ENCODE results near the gene FOXS1. TPM values are rescaled to one million over a fixed set of nuclear protein-coding genes. Genes with fewer than 3 reads are reported as not detected.
A peak's percentile ranks its signal among the peaks of the same experiment; 100 is the strongest.

Gene FOXS1
- total and polyA plus RNA-seq, 10 of the 15 experiments (the other 5 are each of a cell fraction or from before 2014, with no cell fraction given): not detected

DNA sequence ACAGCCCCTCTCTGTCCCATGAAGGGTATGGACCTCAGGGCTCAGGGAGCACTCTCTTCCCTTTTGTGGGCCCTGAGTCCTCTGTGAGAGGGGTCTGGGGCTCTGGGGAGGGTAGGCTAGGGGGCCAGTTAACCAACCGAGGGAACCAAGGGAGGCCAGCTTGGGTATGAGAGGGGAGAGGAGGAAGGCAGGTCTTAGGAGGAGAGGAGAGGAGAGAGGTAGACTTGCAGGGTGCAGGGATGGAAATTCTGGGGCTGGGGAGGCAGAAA is 24.2 kb upstream of the FOXS1 start:
- no peaks in the 10 kb centered on the region for H3K9me3 ChIP-seq (replicated peaks; ENCODE audit: control insufficient read depth, insufficient read depth, low read length)
- in situ Hi-C loops (cut with MboI): no loop called here
- H2AFZ ChIP-seq (ENCODE audit: control insufficient read depth, low read depth, low read length): peak overlapping the region; percentile 50; the same call in 1 of the 2 replicates
- ChIA-PET POLR2A (interaction anchor here (1.2 to 6.1 kb wide), 5 partner anchors 10 to 81 kb away, joined by 3 to 31 read pairs (median 6); no protein-coding TSS in a partner anchor), SMC1A (ENCODE audit: uncharacterized antibody, unreplicated experiment) (interaction anchor here (2.0 to 4.2 kb wide), 6 partner anchors 26 to 162 kb away, joined by 4 to 16 read pairs (median 12); partner anchors contain the start of gene PDRG1), CTCF (interaction anchor here (1.2 to 3.3 kb wide), 4 partner anchors 16 to 53 kb away, joined by 3 to 22 read pairs (median 4); no protein-coding TSS in a partner anchor), RAD21 (ENCODE audit: unreplicated experiment) (interaction anchor here (1.1 to 3.6 kb wide), 3 partner anchors 11 to 82 kb away, joined by 3 to 26 read pairs (median 6); partner anchors contain the start of gene PDRG1)
- H3K36me3 ChIP-seq (ENCODE audit: control insufficient read depth in 2 of 2, insufficient read depth in 2 of 2, low read length in 1 of 2): no peaks in the 10 kb centered on the region
- peaks cover 6 to 13% of the 10 kb centered on the region in 2 experiments for H3K27me3 ChIP-seq (replicated peaks in 1 of 2; ENCODE audit: control insufficient read depth in 2 of 2, insufficient read depth in 2 of 2, low read length in 1 of 2)
- no TSS peak for BruUV-seq (replicated peaks)
- no CpG with 5 or more reads among the region's 1 CpG for WGBS (ENCODE audit: insufficient coverage, insufficient replicate concordance, low lambda C conversion rate, missing lambda C conversion rate)
- DNase-seq (ENCODE audit: low read depth, low spot score): no peak
- intact Hi-C loops (cut with micrococcal nuclease; ENCODE audit: unreplicated experiment): no loop called here
- H3K27ac ChIP-seq (ENCODE audit: control insufficient read depth, insufficient read depth): no peak overlapping the region
- H3K4me3 ChIP-seq: no peak overlapping the region
- no peak for ATAC-seq
- no peaks in the 10 kb centered on the region for H3K79me2 ChIP-seq (ENCODE audit: control insufficient read depth, insufficient read depth, low read length)
- H4K20me1 ChIP-seq (ENCODE audit: control insufficient read depth, insufficient read depth): no peaks in the 10 kb centered on the region
- FAIRE-seq: no peak
- peak overlapping the region; percentile 69 for H3K4me2 ChIP-seq (ENCODE audit: control insufficient read depth, insufficient read depth)
- H3K9ac ChIP-seq (ENCODE audit: control insufficient read depth, insufficient read depth, low read length): no peak overlapping the region
- peaks cover 13% of the 10 kb centered on the region for H3K4me1 ChIP-seq (ENCODE audit: control insufficient read depth, insufficient read depth, low read length)
- TF ChIP-seq HCFC1 (IDR thresholded peaks at IDR 0.05; ENCODE audit: low read length): no peak
- no peak for TF ChIP-seq SPI1 (IDR thresholded peaks at IDR 0.05; ENCODE audit: borderline replicate concordance, insufficient read depth, low read depth, low read length)
- no peak for TF ChIP-seq EGR1 (IDR thresholded peaks at IDR 0.05; ENCODE audit: borderline replicate concordance in 1 of 2, low read depth in 2 of 2, low read length in 2 of 2)
- TF ChIP-seq, protein P1, sequence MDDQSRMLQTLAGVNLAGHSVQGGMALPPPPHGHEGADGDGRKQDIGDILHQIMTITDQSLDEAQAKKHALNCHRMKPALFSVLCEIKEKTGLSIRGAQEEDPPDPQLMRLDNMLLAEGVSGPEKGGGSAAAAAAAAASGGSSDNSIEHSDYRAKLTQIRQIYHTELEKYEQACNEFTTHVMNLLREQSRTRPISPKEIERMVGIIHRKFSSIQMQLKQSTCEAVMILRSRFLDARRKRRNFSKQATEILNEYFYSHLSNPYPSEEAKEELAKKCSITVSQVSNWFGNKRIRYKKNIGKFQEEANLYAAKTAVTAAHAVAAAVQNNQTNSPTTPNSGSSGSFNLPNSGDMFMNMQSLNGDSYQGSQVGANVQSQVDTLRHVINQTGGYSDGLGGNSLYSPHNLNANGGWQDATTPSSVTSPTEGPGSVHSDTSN (IDR thresholded peaks at IDR 0.05; ENCODE audit: insufficient replicate concordance, low read depth, low read length): no peak
- TF ChIP-seq, protein P2, sequence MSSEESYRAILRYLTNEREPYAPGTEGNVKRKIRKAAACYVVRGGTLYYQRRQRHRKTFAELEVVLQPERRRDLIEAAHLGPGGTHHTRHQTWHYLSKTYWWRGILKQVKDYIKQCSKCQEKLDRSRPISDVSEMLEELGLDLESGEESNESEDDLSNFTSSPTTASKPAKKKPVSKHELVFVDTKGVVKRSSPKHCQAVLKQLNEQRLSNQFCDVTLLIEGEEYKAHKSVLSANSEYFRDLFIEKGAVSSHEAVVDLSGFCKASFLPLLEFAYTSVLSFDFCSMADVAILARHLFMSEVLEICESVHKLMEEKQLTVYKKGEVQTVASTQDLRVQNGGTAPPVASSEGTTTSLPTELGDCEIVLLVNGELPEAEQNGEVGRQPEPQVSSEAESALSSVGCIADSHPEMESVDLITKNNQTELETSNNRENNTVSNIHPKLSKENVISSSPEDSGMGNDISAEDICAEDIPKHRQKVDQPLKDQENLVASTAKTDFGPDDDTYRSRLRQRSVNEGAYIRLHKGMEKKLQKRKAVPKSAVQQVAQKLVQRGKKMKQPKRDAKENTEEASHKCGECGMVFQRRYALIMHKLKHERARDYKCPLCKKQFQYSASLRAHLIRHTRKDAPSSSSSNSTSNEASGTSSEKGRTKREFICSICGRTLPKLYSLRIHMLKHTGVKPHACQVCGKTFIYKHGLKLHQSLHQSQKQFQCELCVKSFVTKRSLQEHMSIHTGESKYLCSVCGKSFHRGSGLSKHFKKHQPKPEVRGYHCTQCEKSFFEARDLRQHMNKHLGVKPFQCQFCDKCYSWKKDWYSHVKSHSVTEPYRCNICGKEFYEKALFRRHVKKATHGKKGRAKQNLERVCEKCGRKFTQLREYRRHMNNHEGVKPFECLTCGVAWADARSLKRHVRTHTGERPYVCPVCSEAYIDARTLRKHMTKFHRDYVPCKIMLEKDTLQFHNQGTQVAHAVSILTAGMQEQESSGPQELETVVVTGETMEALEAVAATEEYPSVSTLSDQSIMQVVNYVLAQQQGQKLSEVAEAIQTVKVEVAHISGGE (CRISPR knock-in tag; IDR thresholded peaks at IDR 0.05): no peak
- TF ChIP-seq SREBF1 (IDR thresholded peaks at IDR 0.05; ENCODE audit: low read length): no peak
- no peak for TF ChIP-seq BACH1 (IDR thresholded peaks at IDR 0.05; ENCODE audit: borderline replicate concordance)
- no peak for TF ChIP-seq RCOR1 (conservative IDR thresholded peaks at IDR 0.05; ENCODE audit: low read depth, low read length)
- TF ChIP-seq, protein P3, sequence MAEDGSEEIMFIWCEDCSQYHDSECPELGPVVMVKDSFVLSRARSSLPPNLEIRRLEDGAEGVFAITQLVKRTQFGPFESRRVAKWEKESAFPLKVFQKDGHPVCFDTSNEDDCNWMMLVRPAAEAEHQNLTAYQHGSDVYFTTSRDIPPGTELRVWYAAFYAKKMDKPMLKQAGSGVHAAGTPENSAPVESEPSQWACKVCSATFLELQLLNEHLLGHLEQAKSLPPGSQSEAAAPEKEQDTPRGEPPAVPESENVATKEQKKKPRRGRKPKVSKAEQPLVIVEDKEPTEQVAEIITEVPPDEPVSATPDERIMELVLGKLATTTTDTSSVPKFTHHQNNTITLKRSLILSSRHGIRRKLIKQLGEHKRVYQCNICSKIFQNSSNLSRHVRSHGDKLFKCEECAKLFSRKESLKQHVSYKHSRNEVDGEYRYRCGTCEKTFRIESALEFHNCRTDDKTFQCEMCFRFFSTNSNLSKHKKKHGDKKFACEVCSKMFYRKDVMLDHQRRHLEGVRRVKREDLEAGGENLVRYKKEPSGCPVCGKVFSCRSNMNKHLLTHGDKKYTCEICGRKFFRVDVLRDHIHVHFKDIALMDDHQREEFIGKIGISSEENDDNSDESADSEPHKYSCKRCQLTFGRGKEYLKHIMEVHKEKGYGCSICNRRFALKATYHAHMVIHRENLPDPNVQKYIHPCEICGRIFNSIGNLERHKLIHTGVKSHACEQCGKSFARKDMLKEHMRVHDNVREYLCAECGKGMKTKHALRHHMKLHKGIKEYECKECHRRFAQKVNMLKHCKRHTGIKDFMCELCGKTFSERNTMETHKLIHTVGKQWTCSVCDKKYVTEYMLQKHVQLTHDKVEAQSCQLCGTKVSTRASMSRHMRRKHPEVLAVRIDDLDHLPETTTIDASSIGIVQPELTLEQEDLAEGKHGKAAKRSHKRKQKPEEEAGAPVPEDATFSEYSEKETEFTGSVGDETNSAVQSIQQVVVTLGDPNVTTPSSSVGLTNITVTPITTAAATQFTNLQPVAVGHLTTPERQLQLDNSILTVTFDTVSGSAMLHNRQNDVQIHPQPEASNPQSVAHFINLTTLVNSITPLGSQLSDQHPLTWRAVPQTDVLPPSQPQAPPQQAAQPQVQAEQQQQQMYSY (CRISPR knock-in tag; IDR thresholded peaks at IDR 0.05): no peak
- TF ChIP-seq CREB1 (IDR thresholded peaks at IDR 0.05; ENCODE audit: low read depth): no peak
- TF ChIP-seq, protein P4, sequence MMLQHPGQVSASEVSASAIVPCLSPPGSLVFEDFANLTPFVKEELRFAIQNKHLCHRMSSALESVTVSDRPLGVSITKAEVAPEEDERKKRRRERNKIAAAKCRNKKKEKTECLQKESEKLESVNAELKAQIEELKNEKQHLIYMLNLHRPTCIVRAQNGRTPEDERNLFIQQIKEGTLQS (IDR thresholded peaks at IDR 0.05; ENCODE audit: borderline replicate concordance, extremely low read depth, low read depth, low read length): no peak
- no peak for TF ChIP-seq MEF2B (IDR thresholded peaks at IDR 0.05; ENCODE audit: partially characterized antibody, poor library complexity, severe bottlenecking)
- no peak for TF ChIP-seq STAT3 (IDR thresholded peaks at IDR 0.05; ENCODE audit: low read depth, low read length)

Data from GM12878 (cell line).